ENCODE data around the gene KRT39. TPM values are rescaled to one million over a fixed set of nuclear protein-coding genes. Genes with fewer than 3 reads are reported as not detected.

The KRT39 gene
- total RNA-seq, 1 donor from 2014 or later = not detected

- Histone ChIP-seq H3K27me3 (ENCODE audit: control insufficient read depth, insufficient read depth, low read length) (no peaks in the 10 kb centered on the region), H3K36me3 (ENCODE audit: control insufficient read depth, insufficient read depth, low read length) (no peaks in the 10 kb centered on the region), H3K4me3 (ENCODE audit: low read depth, low read length) (no peak overlapping the region)
- TF ChIP-seq CTCF (IDR thresholded peaks at IDR 0.05; ENCODE audit: insufficient read depth, low read length, poor library complexity, severe bottlenecking) = no peak
- DNase-seq (ENCODE audit: low read depth) = no peak
Observed at GRCh38 chr17:40947929-40948328, 18.8 kb downstream of the KRT39 start.

DNA sequence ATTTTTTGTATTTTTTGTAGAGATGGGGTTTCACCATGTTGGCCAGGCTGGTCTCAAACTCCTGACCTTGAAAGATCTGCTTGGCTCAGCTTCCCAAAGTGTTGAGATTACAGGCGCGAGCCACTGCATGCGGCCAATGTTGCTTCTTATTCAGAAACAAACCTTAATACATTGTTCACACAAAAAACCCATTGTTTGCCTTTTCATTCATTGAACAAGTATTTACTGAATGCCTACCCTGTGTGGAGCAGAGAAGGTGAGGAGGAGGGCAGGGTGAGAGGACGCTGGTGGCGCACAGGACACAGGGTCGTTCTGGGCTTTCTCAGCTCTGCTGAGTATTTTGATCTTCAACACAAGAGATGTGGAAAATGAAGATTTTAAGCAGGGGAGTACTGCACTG is 21.3 kb downstream of the KRT39 start:
- Histone ChIP-seq H3K4me3 (ENCODE audit: low read depth, low read length) (no peak overlapping the region), H3K27me3 (ENCODE audit: control insufficient read depth, insufficient read depth, low read length) (no peaks in the 10 kb centered on the region), H3K36me3 (ENCODE audit: control insufficient read depth, insufficient read depth, low read length) (no peaks in the 10 kb centered on the region)
- no peak for TF ChIP-seq CTCF (IDR thresholded peaks at IDR 0.05; ENCODE audit: insufficient read depth, low read length, poor library complexity, severe bottlenecking)
- no peak for DNase-seq (ENCODE audit: low read depth)

DNA sequence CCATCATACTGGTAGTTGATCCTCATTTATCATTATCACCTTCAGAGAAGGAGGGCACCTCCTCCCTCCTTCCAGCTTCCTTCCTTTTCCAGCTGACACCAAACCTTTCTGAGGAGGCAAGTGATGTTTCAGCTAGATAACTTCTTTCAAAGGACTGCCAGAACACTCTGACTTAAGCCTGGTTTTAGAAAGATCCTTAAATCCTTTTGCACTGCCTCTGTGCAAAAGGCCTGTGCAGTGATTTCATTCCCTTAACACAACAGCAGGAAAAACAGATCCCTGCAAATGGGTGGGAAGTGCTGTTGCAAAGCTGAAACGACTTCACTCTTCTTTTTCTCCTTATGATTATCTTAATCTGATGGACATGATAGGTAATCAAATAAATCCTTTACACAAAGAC is 22.2 kb downstream of the KRT39 start:
- TF ChIP-seq CTCF (IDR thresholded peaks at IDR 0.05; ENCODE audit: insufficient read depth, low read length, poor library complexity, severe bottlenecking) = no peak
- no peak overlapping the region for H3K4me3 ChIP-seq (ENCODE audit: low read depth, low read length)
- no peaks in the 10 kb centered on the region for H3K36me3 ChIP-seq (ENCODE audit: control insufficient read depth, insufficient read depth, low read length)
- no peaks in the 10 kb centered on the region for H3K27me3 ChIP-seq (ENCODE audit: control insufficient read depth, insufficient read depth, low read length)
- DNase-seq (ENCODE audit: low read depth) = no peak

GRCh38 chr17:40942553-40942952 is 24.2 kb downstream of the KRT39 start:
- Histone ChIP-seq H3K4me3 (ENCODE audit: low read depth, low read length) (no peak overlapping the region), H3K27me3 (ENCODE audit: control insufficient read depth, insufficient read depth, low read length) (no peaks in the 10 kb centered on the region), H3K36me3 (ENCODE audit: control insufficient read depth, insufficient read depth, low read length) (no peaks in the 10 kb centered on the region)
- TF ChIP-seq CTCF (IDR thresholded peaks at IDR 0.05; ENCODE audit: insufficient read depth, low read length, poor library complexity, severe bottlenecking) = no peak
- DNase-seq (ENCODE audit: low read depth) = no peak

DNA sequence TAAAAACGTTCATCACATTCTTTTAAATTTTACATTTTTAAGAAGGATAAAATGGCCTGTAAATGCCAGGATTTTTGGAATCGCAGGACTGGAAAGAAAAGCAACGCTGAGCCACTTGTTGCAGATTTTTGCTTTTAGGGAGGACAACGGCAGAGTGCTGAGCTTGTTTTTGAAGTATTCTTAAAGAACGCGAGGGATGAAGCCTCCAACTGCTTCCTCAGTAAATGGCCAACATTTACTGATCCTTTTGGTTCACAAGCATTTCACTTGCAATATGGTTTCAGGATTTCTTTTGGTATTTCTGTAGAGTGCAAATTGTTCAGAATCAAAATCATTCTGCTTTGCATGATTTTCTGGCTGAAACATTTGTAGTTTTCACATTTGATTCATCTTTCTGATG is 26.5 kb downstream of the KRT39 start:
- Histone ChIP-seq H3K36me3 (ENCODE audit: control insufficient read depth, insufficient read depth, low read length) (no peaks in the 10 kb centered on the region), H3K4me3 (ENCODE audit: low read depth, low read length) (no peak overlapping the region), H3K27me3 (ENCODE audit: control insufficient read depth, insufficient read depth, low read length) (no peaks in the 10 kb centered on the region)
- TF ChIP-seq CTCF (IDR thresholded peaks at IDR 0.05; ENCODE audit: insufficient read depth, low read length, poor library complexity, severe bottlenecking) = no peak
- DNase-seq (ENCODE audit: low read depth) = no peak

GRCh38 chr17:40938981-40939380 is 27.8 kb downstream of the KRT39 start:
- Histone ChIP-seq H3K36me3 (ENCODE audit: control insufficient read depth, insufficient read depth, low read length) (no peaks in the 10 kb centered on the region), H3K4me3 (ENCODE audit: low read depth, low read length) (no peak overlapping the region), H3K27me3 (ENCODE audit: control insufficient read depth, insufficient read depth, low read length) (no peaks in the 10 kb centered on the region)
- TF ChIP-seq CTCF (IDR thresholded peaks at IDR 0.05; ENCODE audit: insufficient read depth, low read length, poor library complexity, severe bottlenecking) = no peak
- DNase-seq (ENCODE audit: low read depth) = no peak

Measured in kidney epithelial cell (primary cell).